ENCODE measurements around the gene SPATA1.
A peak's percentile ranks its signal among the peaks of the same experiment; 100 is the strongest.
"Not testable (repeated sequence)": the region's sequence is repeated elsewhere in the genome, so short reads cannot be mapped to it uniquely, and the experiment has no call there.

Gene SPATA1, protein sequence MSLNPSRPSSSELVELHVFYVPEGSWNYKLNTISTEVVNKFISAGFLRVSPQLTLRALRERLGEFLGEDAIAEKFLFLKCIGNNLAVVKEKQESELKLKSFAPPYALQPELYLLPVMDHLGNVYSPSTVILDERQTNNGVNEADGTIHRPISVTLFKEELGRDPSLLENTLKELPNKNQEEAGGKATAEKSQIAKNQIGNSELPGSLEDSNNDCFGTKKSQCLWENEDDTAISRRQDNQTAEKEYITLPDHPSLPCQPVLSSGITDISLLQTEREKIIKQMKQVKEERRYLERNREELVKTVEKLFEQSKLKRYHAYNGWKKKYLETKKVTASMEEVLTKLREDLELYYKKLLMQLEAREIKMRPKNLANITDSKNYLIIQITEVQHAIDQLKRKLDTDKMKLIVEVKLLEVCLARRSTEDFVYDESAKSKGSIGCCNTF

DNA sequence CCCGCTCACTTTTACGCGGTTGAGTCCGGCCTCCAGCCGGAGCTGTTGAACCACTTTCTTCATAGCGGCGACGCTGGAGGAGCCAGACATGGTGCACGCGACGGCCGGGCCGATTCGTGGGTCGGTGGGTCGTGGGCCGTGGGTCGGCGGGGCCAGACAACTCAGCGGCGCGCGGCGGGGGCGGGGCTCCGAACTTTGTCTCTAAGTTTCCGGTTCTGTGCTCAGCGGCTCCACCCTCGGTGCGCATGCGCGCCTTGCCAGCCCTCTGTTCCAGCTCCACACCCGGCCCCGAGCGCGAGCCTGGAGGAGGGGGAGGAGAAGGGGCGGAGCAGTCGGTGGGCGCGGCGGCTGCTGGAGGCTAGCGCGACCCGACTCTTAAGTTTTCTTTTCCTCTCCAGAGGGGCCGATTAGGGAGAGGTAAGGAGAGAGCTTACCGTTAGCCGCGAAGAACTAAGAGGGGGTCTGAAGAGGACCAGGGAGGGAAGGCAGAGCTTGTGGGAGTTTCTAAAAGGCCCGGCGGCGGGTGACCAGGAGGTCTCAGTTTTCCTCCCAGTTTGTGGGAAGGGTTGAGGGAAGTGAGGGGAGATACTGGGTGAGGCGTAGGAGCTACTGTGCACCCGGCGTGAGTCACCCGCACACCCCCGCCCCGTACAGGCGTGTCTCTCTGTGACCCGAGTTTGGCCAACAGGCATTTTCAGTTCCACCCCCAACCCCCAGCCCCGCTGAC, at the start of gene SPATA1, which contains the start of gene GNG5:
Gene SPATA1, plus strand, starts transcription at position 385 of the 727 bp plus-strand sequence. CDS start 9,974 bp downstream, outside the sequence.
Gene GNG5, minus strand, starts transcription at position 580 of the 727 bp plus-strand sequence. Its CDS starts 490 bp downstream, at position 90.
- DNase-seq (ENCODE audit: low spot score), result peak; percentile 96

- DNase-seq (ENCODE audit: low spot score), result no peak
Observed at GRCh38 chr1:84462118-84462517, 44.1 kb upstream of the SPATA1 start.

DNA sequence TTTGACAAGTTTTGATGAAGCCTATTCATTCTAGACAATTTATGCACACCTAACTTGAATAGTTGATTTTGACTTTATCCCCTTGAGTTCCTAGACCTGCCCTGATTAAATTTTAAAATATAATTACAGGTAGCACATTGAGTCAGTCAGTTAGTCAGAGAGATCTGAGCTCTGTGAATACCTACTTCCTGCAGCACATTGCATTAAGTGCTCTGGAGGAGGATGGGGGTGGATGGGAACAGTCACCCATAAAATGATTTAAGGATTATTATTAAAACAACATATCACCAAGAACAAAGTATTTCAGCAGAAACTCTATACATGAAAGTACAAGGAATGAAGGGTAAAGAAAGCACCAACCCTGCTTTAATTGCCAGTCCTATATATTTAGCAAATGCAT, 38.9 kb upstream of the SPATA1 start:
- DNase-seq (ENCODE audit: low spot score), result no peak

DNA sequence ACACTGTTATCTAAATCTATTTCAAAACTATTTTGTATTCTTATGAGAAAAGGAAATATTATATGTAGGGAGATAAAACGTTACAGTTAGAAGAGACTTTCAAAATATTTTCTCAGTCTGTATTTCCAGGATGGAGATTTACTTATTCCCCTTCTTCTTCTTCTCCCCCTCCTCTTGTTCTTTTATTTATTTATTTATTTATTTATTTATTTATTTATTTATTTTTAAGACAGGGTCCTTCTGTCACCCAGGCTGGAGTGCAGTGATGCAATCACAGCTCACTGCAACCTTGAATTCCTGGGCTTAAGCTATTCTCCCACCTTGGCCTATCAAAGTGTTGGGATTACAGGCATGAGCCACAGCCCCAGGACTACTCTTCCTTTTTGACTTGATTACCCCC, 30.0 kb upstream of the SPATA1 start:
- DNase-seq (ENCODE audit: low spot score), result no peak

GRCh38 chr1:84478876-84479868, 27.0 kb upstream of the SPATA1 start, which contains the start of gene RPF1:
RPF1 (plus strand) TSS chr1:84479266; CDS start chr1:84479282, 16 bp downstream.
- DNase-seq (ENCODE audit: low spot score), result peak; percentile 80

DNA sequence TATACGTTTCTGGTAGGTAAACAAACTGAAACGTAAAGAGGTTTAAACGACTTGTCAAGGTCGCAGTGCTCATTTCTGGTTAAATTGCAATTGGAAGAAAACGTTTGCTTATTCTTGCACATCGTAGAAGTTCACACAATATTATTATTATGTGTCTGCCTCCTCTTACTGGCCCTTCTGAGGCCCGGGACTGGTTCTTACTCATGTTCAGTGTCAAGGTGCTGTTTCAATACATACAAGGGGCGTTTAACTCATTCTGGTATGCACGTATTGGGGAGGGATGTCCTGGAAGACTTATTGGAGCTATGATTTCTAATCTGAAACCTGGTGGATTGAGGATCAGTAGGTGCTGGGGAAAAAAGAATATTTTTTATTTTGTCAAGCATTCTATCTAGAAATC, 26.2 kb upstream of the SPATA1 start:
- DNase-seq (ENCODE audit: low spot score), result no peak

DNA sequence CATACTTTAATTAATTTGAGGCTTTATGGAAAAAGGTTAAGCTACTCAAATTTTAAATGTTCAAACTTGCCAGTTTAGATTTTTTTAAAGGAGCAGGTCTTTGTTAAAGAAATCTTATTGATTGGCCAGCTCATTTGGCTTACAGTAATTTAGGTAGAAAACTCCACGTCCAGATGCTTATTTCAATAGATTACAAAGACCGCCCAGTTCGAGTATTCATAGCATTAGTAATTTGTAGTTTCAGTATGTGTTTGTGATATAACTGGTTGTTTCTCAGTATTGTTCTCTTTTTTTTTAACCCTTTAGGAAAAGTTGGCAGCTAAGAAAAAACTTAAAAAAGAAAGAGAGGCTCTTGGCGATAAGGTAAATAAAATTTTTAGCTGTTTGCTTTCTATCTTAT, 25.5 kb upstream of the SPATA1 start:
- no peak for DNase-seq (ENCODE audit: low spot score)

DNA sequence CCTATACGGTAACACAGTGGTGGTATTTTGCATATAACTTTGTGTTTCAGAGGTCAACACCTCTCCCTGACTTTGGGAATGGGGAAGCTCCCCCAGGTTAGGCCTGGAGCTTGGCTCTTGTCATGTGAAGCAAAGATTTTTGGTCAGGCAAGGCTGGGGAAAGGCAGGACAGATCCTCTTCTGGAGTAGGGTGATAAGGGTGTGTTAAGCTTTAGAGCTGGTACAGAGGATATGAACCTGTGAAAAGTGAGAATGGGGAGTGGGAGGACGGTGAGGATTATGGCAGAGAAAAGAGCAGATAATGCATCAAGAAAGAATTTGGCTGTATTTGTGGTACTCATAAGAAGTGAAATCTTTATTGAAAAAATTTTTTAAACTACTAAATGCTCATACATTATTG, 24.9 kb upstream of the SPATA1 start:
- no peak for DNase-seq (ENCODE audit: low spot score)

DNA sequence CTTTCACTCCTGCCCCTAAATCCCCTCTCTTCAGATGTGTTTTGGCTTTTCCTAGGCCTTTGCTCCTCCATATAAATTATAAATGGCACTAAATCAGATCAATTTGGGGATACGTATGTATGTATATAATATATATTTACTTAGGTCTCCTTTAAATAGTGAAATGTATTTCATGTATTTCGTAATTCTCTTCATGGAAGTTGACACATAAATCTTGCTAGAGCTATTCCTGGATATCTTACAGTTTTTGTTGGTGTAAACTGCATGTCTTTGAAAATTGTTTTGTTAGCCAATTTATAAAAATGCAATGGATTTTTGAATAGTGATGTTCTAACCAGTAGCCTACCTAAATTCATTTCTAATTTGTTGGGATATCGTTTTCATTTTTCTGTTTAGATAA, 18.1 kb upstream of the SPATA1 start:
- DNase-seq (ENCODE audit: low spot score), result no peak

DNA sequence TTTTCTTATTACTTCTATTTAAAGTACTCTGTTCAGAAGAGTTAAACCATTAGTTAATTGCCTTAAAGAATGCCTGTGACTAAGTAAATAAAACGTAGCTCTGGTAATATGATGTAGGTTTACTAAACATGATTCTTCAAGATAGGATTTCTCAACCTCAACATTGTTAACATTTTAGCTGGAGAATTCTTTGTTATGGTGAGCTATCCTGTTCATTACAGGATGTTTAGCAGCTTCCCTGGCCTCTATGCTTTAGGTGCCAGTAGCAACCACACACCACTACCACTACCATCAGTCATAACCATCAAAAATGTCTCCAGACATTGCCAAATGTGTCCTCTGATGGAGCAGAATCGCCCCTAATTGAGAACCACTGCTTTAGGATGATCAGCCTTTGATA, 16.4 kb upstream of the SPATA1 start:
- DNase-seq (ENCODE audit: low spot score), result no peak

DNA sequence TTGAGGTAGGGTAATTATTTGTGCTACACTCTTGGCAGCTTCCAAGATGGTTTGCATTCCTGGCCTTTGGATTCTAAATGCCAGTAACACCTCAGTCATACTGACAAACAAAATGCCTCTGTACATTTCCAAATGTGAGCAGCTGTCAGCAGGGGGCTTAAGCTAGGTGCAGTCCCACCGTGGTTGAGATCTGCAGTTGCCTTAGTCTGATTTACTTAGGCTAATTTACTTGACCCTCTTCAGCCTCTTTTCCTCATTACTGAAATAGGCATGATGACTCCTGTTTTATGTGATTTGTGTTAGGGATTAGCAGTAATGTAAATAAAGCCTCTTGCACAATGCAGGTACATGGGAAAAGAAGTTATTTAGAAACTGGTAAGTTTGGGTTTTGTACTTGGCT, 13.5 kb upstream of the SPATA1 start:
- DNase-seq (ENCODE audit: low spot score), result no peak

GRCh38 chr1:84493747-84494146, 12.4 kb upstream of the SPATA1 start:
- DNase-seq (ENCODE audit: low spot score), result no peak

DNA sequence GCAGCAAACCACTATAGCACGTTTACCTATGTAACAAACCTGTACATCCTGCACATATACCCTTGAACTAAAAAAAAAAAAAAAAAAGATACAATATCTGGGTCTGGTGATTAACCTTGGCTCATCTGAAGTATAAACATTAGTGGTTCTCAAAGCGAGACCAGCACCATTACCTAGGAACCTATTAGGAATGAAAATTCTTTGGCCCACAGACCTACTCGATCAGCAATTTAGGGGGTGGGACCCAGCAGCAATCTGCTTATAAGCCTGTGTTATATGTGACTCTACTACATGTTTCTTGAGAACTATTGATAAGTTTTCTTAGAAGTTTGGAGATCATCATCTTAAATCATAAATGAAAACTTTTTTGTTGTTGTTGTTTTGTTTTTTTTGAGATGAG, 9.7 kb upstream of the SPATA1 start:
- DNase-seq (ENCODE audit: low spot score), result no peak

GRCh38 chr1:84497631-84498275, 8.4 kb upstream of the SPATA1 start:
- no peak for DNase-seq (ENCODE audit: low spot score)

DNA sequence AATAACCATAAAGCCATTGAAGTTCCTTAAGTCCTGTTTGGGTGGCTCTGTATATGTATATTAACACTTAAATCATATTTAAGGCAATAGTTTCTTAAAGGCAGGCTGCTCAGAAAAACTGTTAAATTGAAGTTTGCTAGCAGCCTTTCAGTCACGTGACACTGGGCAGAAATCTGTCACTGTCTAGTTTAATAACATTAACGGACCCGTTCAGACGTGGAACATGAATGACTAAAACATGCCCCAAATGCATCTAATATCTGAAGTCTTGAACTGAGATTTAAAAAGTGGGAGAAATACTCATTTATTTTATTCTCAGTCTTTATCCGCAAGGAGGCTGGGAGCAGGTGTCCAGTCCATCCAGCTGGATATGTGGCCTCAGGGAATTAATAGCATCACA, 3.3 kb upstream of the SPATA1 start:
- no peak for DNase-seq (ENCODE audit: low spot score)

DNA sequence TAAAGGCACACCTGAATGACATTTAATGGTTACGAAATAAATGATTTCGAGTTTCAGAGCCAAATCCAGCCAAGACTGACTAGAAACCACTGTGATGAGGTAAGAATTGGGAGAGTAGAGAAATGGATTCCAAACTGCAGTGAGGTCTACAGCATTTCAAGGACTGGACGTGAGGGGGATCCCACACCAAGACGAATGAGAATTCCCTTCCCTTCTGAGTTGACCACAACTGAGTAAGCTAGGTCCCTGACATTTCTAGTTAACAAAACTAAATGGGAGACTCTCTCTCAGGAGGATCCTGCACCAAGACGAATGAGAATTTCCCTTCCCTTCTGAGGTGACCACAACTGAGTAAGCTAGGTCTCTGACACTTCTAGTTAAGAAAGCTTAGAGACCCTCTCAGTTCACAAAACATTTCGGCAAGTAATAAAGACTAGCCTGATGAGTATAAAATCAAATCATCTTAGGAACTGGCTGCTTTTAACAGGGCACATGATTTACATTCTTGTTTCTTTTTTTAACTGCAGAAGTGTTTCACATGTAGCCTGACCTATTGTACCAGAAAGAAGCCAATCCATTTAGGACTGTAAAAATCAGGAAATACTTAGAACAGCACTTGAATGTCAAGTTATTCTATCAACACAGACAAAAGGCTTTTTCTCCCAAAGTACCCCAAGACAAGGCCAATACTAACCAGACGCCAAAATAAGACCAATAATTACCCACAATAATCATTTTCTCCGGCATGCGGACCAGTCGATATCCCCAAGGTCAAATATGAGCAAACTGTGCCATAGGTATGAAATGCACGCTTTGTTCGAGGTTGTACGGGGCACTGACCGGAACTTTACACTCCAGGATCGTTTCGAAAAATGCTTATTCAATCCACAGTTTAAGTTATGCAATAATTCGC, 1.4 kb upstream of the SPATA1 start:
- DNase-seq (ENCODE audit: low spot score), result no peak

- no peak for DNase-seq (ENCODE audit: low spot score)
Observed at GRCh38 chr1:84505493-84506001, 639 bp upstream of the SPATA1 start.

DNA sequence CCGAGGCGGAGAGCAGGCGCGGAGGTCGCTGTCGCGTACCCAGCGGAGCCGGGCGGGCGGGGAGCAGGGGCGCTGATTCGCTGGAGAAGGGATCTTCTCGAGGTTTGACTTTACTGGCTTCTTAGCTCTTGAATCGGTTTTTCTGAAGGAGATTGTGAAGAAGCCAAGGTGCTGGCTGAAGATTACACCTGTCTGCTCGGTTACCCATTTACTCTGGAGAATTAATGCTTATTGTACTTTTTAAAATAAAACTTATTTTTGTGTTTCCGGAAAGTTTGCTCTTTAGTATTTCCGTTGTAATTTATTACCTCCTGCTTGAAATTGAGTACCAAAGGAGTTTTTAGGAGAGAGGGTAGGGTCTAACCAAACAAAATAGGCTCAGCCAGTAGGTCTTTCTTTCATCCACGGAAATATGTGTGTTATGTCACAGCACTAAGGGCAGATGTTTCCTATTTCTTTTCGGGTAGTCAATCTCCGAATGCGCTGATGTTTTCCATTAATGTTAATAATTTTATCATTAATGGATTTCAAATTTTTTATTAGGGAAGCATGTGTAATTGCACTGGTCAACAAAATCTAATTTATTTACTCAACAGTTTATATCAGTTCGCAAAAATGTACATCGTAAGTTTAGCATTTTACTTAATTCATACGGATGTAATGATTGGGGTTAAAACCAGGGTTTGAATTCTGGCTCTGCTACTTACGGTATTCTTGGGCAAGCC, 705 bp downstream of the SPATA1 start:
- no peak for DNase-seq (ENCODE audit: low spot score)

DNA sequence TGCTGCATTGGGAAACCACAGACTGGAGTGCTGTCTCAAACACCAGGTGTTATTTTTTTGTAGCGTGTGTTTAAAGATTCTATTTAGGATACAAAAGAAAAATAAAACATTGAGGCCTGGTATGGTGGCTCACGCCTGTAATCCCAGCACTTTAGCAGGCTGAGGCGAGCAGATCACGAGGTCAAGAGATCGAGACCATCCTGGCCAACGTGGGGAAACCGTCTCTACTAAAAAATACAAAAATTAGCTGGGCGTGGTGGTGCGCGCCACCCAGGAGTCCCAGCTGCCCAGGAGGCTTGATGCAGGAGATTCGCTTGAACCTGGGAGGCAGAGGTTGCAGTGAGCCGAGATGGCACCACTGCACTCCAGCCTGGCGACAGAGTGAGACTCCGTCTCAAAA, 1.7 kb downstream of the SPATA1 start:
- not testable (repeated sequence) for DNase-seq (ENCODE audit: low spot score)

Data from CD4-positive, alpha-beta T cell treated with Interleukin-15 for 4 hours (primary cell).